K562 (cell line): ENCODE results near the gene TP53BP2.

Experiments
- DACH1 ChIP-seq: fragments of 450-650 bp; IDR thresholded peaks from 2 replicates; pipeline ENCODE4 v1.6.1; 2018; ENCODE audit not compliant: partially characterized antibody
- EGR1 ChIP-seq: fragments of 450-650 bp; conservative IDR thresholded peaks from 2 replicates; pipeline ENCODE4 v1.6.1; 2017; ENCODE audit warnings: mild to moderate bottlenecking
- ELF1 ChIP-seq: fragments of 200-800 bp; sonication (Bioruptor generic); IDR thresholded peaks from 2 replicates; pipeline ENCODE4 v1.6.1; 2016; ENCODE audit warnings: missing genetic modification characterization, missing compliant biosample characterization
- FOXA1 ChIP-seq: fragments of 450-650 bp; IDR thresholded peaks from 2 replicates; pipeline ENCODE4 v1.6.1; 2016; ENCODE audit warnings: mild to moderate bottlenecking, borderline replicate concordance
- FOXM1 ChIP-seq, 2 experiments: fragments of 450-650 bp in 1 of 2; sonication (generic) in 1 of 2; formaldehyde crosslinking in 1 of 2; IDR thresholded peaks; 2 replicates each; pipeline versions ENCODE4 v1.6.1 to v1.9.0; 2017 to 2022; ENCODE audit warnings: low read depth in 2 of 2, mild to moderate bottlenecking in 2 of 2, missing genetic modification reagents in 1 of 2, moderate library complexity in 1 of 2
- MYC ChIP-seq, 2 experiments: fragments of 250-450 bp in 1 of 2; sonication (Bioruptor Pico) in 1 of 2; IDR thresholded peaks; 2 replicates each; pipeline versions ENCODE4 v1.5.1 to v1.6.1; 2012 to 2021; ENCODE audit warnings: low read depth in 2 of 2, borderline replicate concordance in 1 of 2, improper control_type of control experiment in 1 of 2, low read length in 1 of 2, mild to moderate bottlenecking in 1 of 2, moderate library complexity in 1 of 2
- PHF21A ChIP-seq: fragments of 450-650 bp; IDR thresholded peaks from 2 replicates; pipeline ENCODE4 v1.6.1; 2017; ENCODE audit warnings: low read depth, borderline replicate concordance
- PRPF4 ChIP-seq: fragments of 200-400 bp; formaldehyde crosslinking; IDR thresholded peaks from one replicate; pipeline ENCODE4 v1.6.1; 2017; ENCODE audit warnings: low read length, low read depth, mild to moderate bottlenecking; ENCODE audit not compliant: insufficient read depth, poor library complexity, severe bottlenecking
- PYGO2 ChIP-seq: fragments of 450-650 bp; IDR thresholded peaks from 2 replicates; pipeline ENCODE4 v1.6.1; 2016; ENCODE audit warnings: mild to moderate bottlenecking, missing genetic modification characterization, moderate library complexity, missing compliant biosample characterization
- TARDBP ChIP-seq: fragments of 450-650 bp; IDR thresholded peaks from 2 replicates; pipeline ENCODE4 v1.6.1; 2016
- TCF7 ChIP-seq: sonication (generic); IDR thresholded peaks from 2 replicates; pipeline ENCODE4 v1.6.1; 2016; ENCODE audit warnings: antibody characterized with exemption, borderline replicate concordance
- TEAD4 ChIP-seq, 2 experiments: sonication (generic) in 1 of 2; formaldehyde crosslinking in 1 of 2; IDR thresholded peaks; 2 replicates each; pipeline versions ENCODE4 v1.6.1 to v1.8.0; 2012 to 2022; ENCODE audit warnings: borderline replicate concordance in 1 of 2, inconsistent platforms in 1 of 2, low read length in 1 of 2, mild to moderate bottlenecking in 1 of 2, missing genetic modification reagents in 1 of 2
- TF ChIP-seq, protein P1 (sequence below), 2 experiments: fragments of 450-650 bp; formaldehyde crosslinking in 1 of 2; IDR thresholded peaks; 2 replicates each; pipeline versions ENCODE4 v1.4.0 to v1.6.1; 2014 to 2020; ENCODE audit warnings: mild to moderate bottlenecking in 2 of 2, borderline replicate concordance in 1 of 2, low read depth in 1 of 2
- TF ChIP-seq, protein P2 (sequence below): sonication (generic); formaldehyde crosslinking; IDR thresholded peaks from 2 replicates; pipeline ENCODE4 v1.9.0; 2022; ENCODE audit warnings: mild to moderate bottlenecking, missing genetic modification reagents

DNA sequence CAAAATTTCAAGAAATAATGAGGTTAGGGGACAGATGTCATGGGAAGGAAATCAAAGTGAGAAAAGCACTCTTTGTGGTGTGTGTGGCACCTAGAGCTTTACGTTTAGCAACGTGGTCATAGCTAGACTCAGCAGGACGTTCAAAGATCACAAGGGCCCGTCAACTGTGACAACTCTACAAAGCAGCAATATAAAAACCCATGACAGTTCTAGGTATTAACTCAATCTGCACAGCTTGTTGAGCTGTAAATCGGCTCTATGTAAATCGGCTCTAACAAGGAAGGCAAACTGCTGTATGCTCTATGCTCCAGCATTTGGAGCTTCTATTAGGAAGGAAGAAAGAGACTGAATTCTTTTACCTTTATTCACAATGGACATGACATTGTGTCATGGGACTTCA, 64.8 kb downstream of the TP53BP2 start:
- TF ChIP-seq, protein P1, sequence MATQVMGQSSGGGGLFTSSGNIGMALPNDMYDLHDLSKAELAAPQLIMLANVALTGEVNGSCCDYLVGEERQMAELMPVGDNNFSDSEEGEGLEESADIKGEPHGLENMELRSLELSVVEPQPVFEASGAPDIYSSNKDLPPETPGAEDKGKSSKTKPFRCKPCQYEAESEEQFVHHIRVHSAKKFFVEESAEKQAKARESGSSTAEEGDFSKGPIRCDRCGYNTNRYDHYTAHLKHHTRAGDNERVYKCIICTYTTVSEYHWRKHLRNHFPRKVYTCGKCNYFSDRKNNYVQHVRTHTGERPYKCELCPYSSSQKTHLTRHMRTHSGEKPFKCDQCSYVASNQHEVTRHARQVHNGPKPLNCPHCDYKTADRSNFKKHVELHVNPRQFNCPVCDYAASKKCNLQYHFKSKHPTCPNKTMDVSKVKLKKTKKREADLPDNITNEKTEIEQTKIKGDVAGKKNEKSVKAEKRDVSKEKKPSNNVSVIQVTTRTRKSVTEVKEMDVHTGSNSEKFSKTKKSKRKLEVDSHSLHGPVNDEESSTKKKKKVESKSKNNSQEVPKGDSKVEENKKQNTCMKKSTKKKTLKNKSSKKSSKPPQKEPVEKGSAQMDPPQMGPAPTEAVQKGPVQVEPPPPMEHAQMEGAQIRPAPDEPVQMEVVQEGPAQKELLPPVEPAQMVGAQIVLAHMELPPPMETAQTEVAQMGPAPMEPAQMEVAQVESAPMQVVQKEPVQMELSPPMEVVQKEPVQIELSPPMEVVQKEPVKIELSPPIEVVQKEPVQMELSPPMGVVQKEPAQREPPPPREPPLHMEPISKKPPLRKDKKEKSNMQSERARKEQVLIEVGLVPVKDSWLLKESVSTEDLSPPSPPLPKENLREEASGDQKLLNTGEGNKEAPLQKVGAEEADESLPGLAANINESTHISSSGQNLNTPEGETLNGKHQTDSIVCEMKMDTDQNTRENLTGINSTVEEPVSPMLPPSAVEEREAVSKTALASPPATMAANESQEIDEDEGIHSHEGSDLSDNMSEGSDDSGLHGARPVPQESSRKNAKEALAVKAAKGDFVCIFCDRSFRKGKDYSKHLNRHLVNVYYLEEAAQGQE (IDR thresholded peaks at IDR 0.05; ENCODE audit: borderline replicate concordance) = no peak
- TF ChIP-seq, protein P1 (CRISPR knock-in tag; IDR thresholded peaks at IDR 0.05; ENCODE audit: low read depth) = no peak
- TF ChIP-seq MYC (IDR thresholded peaks at IDR 0.05; ENCODE audit: low read depth, low read length) = no peak
- no peak for TF ChIP-seq MYC (CRISPR knock-in tag; IDR thresholded peaks at IDR 0.05; ENCODE audit: borderline replicate concordance, low read depth)
- TF ChIP-seq PHF21A = no peak
- no peak for TF ChIP-seq PRPF4
- TF ChIP-seq, protein P2, sequence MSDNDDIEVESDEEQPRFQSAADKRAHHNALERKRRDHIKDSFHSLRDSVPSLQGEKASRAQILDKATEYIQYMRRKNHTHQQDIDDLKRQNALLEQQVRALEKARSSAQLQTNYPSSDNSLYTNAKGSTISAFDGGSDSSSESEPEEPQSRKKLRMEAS = no peak
- no peak for TF ChIP-seq FOXM1 (IDR thresholded peaks at IDR 0.05; ENCODE audit: low read depth)
- TF ChIP-seq FOXM1 (CRISPR knock-in tag; IDR thresholded peaks at IDR 0.05; ENCODE audit: low read depth) = no peak
- no peak for TF ChIP-seq DACH1
- no peak for TF ChIP-seq TEAD4 (IDR thresholded peaks at IDR 0.05; ENCODE audit: low read length)
- no peak for TF ChIP-seq TEAD4 (CRISPR knock-in tag; IDR thresholded peaks at IDR 0.05; ENCODE audit: borderline replicate concordance)
- no peak for TF ChIP-seq TCF7
- no peak for TF ChIP-seq PYGO2 (tag)
- no peak for TF ChIP-seq EGR1
- no peak for TF ChIP-seq FOXA1
- no peak for TF ChIP-seq ELF1 (tag)
- TF ChIP-seq TARDBP = no peak
